ENCODE measurements around the gene ZNF331.

ZNF331 gene

GRCh38 chr19:53612762-53613526, 75.0 kb downstream of the ZNF331 start:
- no peak for DNase-seq (ENCODE audit: low read depth, low spot score)
- no peak overlapping the region for H3K4me3 ChIP-seq (ENCODE audit: low read length)

GRCh38 chr19:53621885-53622740, 84.2 kb downstream of the ZNF331 start:
- no peak for DNase-seq (ENCODE audit: low read depth, low spot score)
- no peak overlapping the region for H3K4me3 ChIP-seq (ENCODE audit: low read length)

- H3K4me3 ChIP-seq (ENCODE audit: low read length), result no peak overlapping the region
- no peak for DNase-seq (ENCODE audit: low read depth, low spot score)
Measured at GRCh38 chr19:53624771-53625545, 87.0 kb downstream of the ZNF331 start.

- DNase-seq (ENCODE audit: low read depth, low spot score), result no peak
- H3K4me3 ChIP-seq (ENCODE audit: low read length), result no peak overlapping the region
Measured at GRCh38 chr19:53626486-53626885, 88.5 kb downstream of the ZNF331 start.

- no peak overlapping the region for H3K4me3 ChIP-seq (ENCODE audit: low read length)
- no peak for DNase-seq (ENCODE audit: low read depth, low spot score)
Measured at GRCh38 chr19:53626976-53627375, 89.0 kb downstream of the ZNF331 start.

Measured in Jurkat, Clone E6-1 (cell line).